ENCODE results near the gene BDKRB2.

Gene BDKRB2

GRCh38 chr14:96198430-96199130, 6.1 kb upstream of the BDKRB2 start:
- no peak for DNase-seq (ENCODE audit: low read depth in 2 of 2)

DNA sequence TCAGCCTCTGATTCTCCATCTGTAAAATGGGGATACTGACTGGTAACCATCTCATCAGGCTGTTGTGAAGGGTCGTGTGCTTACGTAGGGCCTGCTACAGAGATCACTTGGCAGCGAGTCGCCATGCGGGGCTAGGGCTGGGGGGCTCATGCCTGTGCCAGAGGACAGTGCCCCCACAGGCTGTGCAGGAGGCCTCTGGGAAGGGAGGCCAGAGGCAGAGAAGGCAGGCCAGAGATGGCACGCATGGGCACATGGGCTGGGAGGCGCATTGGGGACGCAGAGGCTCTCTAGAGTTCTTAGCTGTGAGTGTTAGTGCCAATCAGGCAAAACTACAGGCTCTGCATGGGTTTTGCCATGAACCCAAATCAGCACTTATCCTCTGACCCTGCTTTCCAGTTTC, 3.5 kb upstream of the BDKRB2 start:
- no peak for DNase-seq (ENCODE audit: low read depth in 2 of 2)

DNA sequence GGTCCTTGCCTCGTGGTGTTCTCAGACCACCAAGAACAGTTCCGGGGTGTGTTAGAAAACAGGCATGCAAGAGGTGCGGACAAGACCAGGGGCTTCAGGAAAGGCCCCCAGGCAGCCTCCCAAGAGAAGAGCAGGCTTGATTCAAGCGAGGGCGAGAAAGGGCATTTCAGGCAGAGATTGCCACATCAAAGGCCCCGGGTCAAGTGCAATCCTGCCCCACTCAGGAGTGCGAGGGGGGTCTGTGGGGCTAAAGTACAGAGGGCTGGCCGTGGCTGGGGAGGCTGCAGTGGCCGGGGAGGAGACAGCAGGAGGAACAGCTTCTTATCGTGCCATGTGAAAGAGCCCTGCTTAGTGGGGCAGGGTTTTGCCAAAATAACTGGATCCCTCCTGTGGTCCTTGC, 2.7 kb upstream of the BDKRB2 start:
- no peak for DNase-seq (ENCODE audit: low read depth in 2 of 2)

DNA sequence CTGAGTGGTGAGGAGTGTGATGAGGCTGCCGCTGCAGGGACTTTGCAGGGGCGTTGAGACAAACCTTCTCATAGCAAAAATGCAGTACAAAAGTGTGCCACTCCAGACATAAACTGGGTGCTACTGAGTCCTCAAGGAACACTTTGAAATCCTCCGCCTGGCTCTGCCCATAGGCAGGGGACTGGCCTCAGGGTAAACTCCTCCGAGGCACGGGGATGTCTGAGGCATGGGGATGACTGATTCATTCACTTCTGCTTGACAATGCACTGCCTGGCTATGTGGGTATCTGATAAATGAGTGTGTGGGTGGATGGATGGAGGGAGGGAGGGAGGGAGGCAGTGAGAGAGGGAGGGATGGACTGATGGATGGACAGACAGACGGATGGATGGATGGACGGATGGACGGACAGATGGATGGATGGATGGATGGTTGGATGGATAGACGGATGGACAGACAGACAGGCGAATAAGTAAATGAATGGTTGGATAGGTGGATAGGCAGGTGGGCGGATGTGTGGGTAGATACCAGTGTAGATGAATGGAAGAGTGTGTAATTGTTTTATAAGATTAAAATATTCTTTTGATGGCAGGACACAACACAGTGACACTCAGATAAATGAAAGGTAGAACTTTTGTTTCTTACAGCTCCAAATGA, 2.1 kb upstream of the BDKRB2 start:
- no peak for DNase-seq (ENCODE audit: low read depth in 2 of 2)

DNA sequence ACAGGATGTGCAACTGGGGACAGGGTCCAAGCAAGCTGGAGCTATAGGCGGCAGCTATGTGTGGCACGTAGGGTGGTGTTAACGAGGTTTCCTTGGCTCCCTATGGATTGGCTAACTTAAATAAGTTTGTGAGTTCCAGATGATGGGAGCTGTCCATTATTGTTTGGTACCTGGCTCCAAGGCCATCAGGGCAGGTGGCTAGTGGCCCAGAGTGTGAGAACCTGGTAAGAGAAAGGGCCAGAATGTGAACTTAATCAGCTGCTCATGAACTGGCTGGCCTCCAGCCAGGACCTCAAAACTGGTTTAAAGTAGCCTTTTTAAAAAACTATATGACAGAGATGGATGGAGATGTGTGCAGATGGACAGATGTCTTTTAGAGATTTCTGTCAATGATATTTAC, 1.5 kb upstream of the BDKRB2 start:
- DNase-seq (ENCODE audit: low read depth in 2 of 2) = no peak

- no peak for DNase-seq (ENCODE audit: low read depth in 2 of 2)
These were observed 1.0 kb upstream of the BDKRB2 start for GRCh38 chr14:96203635-96204034.

DNA sequence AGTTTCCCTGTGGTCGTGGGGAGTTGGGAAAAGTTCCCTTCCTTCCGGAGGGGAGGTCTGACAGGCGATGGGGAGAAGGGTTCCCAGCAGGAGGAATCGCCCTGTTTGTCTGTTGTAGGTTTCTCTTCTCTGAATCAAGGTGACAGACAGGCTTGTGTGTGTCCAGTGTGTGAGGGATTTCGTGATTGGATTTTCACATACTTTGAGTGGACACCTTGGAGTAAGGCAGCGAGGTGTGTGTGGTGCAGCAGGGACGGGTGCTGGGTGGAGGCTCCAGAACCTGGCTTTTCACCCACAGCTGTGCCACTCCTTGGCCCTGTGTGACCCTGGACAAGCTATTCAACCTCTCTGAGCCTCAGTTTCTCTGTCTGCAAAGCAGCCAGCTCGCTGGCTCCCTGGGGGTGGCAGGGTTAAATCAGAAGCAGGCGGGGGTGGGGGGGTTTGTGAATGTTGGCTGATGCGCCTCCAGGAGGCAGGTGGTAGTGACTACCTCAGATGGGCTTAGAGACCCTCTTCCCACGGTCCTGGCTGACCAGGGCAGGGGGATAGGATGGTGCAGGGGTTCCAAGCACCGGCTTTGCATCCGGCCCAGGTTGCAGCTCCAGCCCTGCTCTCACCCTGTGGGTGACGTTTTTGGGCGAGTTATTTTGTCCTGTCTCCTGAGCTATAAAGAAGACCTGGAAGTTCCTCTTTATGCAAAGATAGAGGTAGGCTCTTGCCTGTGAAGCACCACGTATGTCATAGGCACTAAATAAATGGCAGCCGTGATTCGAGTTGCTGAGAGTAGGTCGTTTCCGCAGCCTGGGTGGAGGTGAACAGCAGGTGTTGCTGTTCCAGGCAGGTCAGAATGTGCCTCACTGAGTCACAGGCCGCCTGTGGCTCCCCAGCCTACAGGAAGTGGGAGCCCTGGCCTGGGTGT, 679 bp downstream of the BDKRB2 start:
- no peak for DNase-seq (ENCODE audit: low read depth in 2 of 2)

- no peak for DNase-seq (ENCODE audit: low read depth in 2 of 2)
These were observed 1.3 kb downstream of the BDKRB2 start for GRCh38 chr14:96205978-96206360.

- no peak for DNase-seq (ENCODE audit: low read depth in 2 of 2)
These were observed 1.8 kb downstream of the BDKRB2 start for GRCh38 chr14:96206461-96206860.

GRCh38 chr14:96207686-96208085, 3.0 kb downstream of the BDKRB2 start:
- no peak for DNase-seq (ENCODE audit: low read depth in 2 of 2)

- DNase-seq (ENCODE audit: low read depth in 2 of 2) = no peak
These were observed 4.1 kb downstream of the BDKRB2 start for GRCh38 chr14:96208739-96209138.

GRCh38 chr14:96212140-96212539, 7.5 kb downstream of the BDKRB2 start:
- no peak for DNase-seq (ENCODE audit: low read depth in 2 of 2)

- no peak for DNase-seq (ENCODE audit: low read depth in 2 of 2)
These were observed 8.3 kb downstream of the BDKRB2 start for GRCh38 chr14:96212896-96213295.

- no peak for DNase-seq (ENCODE audit: low read depth in 2 of 2)
These were observed 9.3 kb downstream of the BDKRB2 start for GRCh38 chr14:96213871-96214465.

GRCh38 chr14:96214793-96215192, 10.2 kb downstream of the BDKRB2 start:
- DNase-seq (ENCODE audit: low read depth in 2 of 2) = no peak

- no peak for DNase-seq (ENCODE audit: low read depth in 2 of 2)
These were observed 11.0 kb downstream of the BDKRB2 start for GRCh38 chr14:96215452-96216244.

DNA sequence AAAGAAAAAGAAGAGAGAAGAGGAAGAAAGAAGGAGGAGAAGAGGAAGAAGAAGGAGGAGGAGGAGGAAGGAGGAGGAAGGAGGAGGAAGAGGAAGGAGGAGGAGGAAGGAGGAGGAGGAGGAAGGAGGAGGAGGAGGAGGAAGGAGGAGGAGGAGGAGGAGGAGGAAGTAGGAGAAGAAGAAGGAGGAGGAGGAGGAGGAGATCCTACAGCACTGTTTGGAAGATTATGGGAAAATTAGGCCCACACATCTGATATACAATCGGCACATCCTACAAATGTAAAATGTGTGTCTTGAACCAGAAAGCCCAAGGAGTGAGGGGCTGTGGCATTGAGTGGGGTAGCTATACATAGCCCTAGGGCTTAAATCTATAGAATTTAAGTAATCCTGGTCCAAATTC, 12.0 kb downstream of the BDKRB2 start:
- DNase-seq (ENCODE audit: low read depth in 2 of 2) = no peak

GRCh38 chr14:96217376-96217913, 12.8 kb downstream of the BDKRB2 start:
- DNase-seq (ENCODE audit: low read depth in 2 of 2) = no peak

- no peak for DNase-seq (ENCODE audit: low read depth in 2 of 2)
These were observed 16.5 kb downstream of the BDKRB2 start for GRCh38 chr14:96221109-96221650.

- no peak for DNase-seq (ENCODE audit: low read depth in 2 of 2)
These were observed 17.2 kb downstream of the BDKRB2 start for GRCh38 chr14:96221841-96222240.

Data from stimulated activated CD8-positive, alpha-beta memory T cell treated with anti-CD3 and anti-CD28 coated beads, Interleukin-7, amount 100 ng/mL, for 1 hour (primary cell).